Esophagus squamous epithelium (tissue), 5 donors: Measurements from ENCODE around the gene AADACL2. TPM values are rescaled to one million over a fixed set of nuclear protein-coding genes. Genes with fewer than 3 reads are reported as not detected.

Experiments used
- DNase-seq: peaks from one replicate; lab custom pipeline; 2025; lab: John Stamatoyannopoulos, UW
- H3K27ac ChIP-seq, 4 donors: fragments of 200-600 bp; sonication (generic); one replicate each; pipeline ENCODE4 v1.5.1; 2016 to 2019; ENCODE audit warnings: mild to moderate bottlenecking in 1 of 4
- H3K27me3 ChIP-seq, 4 donors: fragments of 200-600 bp; sonication (generic); 1 replicate in 3 of 4; 2 replicates in 1 of 4; pipeline versions ENCODE4 v1.5.1 to v1.6.0; 2017 to 2021; ENCODE audit warnings: antibody characterized with exemption in 1 of 4
- H3K36me3 ChIP-seq, 3 donors: fragments of 200-600 bp; sonication (generic); one replicate each; pipeline ENCODE4 v1.5.1; 2016 to 2019
- H3K4me1 ChIP-seq, 3 donors: fragments of 200-600 bp; sonication (generic); one replicate each; pipeline ENCODE4 v1.5.1; 2017 to 2019
- H3K4me3 ChIP-seq, 4 donors: fragments of 200-600 bp; sonication (generic); 1 replicate in 3 of 4; 2 replicates in 1 of 4; pipeline ENCODE4 v1.5.1; 2016 to 2019; ENCODE audit warnings: mild to moderate bottlenecking in 2 of 4, moderate library complexity in 1 of 4
- H3K9me3 ChIP-seq, 3 donors: fragments of 200-600 bp; sonication (generic); one replicate each; pipeline ENCODE4 v1.5.1; 2016 to 2019
- CTCF ChIP-seq, 6 experiments: fragments of 450-650 bp in 4 of 6; fragments of 200-600 bp in 2 of 6; sonication (generic) in 2 of 6; IDR thresholded peaks; one replicate each; pipeline ENCODE4 v1.5.1; 2016 to 2019; ENCODE audit warnings: antibody characterized with exemption in 6 of 6, mild to moderate bottlenecking in 4 of 6, moderate library complexity in 4 of 6
- POLR2A ChIP-seq, 4 donors: fragments of 450-650 bp; IDR thresholded peaks; one replicate each; pipeline ENCODE4 v1.6.1; 2017; ENCODE audit warnings: antibody characterized with exemption in 4 of 4, mild to moderate bottlenecking in 4 of 4, moderate library complexity in 3 of 4
- WGBS, 2 donors: methylation state at CpG; one replicate each; pipeline ENCODE4 v1.1.5; 2018; 5-methylcytosine and 5-hydroxymethylcytosine counted together
- intact Hi-C: fragments of 100-400 bp; cut with DNase I; formaldehyde crosslinking; loops from one replicate; pipeline ENCODE4 v1.15.0; 2022
- total RNA-seq, 4 donors: library from RNA; depleted of rRNA; stranded (reverse); fragments of >200 nt; gene quantifications; one replicate each; pipeline ENCODE4 v1.1.0, GENCODE V29; 2016
- donor health status: DM: yes; HTN: yes; CAD: no.

Gene AADACL2
- total RNA-seq, 4 donors from 2014 or later: 0.18 to 0.47 (median 0.19) TPM; not detected in 1

GRCh38 chr3:151795276-151795675 lies 61.5 kb downstream of the AADACL2 start:
- Histone ChIP-seq H3K4me3 (no peak overlapping the region), H3K27me3 (no peaks in the 10 kb centered on the region), H3K9me3 (no peaks in the 10 kb centered on the region), H3K4me1 (peaks cover 0 to 30% (median 4%) of the 10 kb centered on the region in 3 donors), H3K36me3 (no peaks in the 10 kb centered on the region), H3K27ac (peak overlapping the region in 1 of 4 donors; percentile 13)
- DNase-seq: no peak
- intact Hi-C loops: no loop called here
- no peak for TF ChIP-seq CTCF (IDR thresholded peaks at IDR 0.05)
- TF ChIP-seq POLR2A (IDR thresholded peaks at IDR 0.05): no peak
- WGBS, 2 donors: 40 to 50% methylated on average over 4 of the region's 4 CpGs

GRCh38 chr3:151796105-151796680 lies 62.5 kb downstream of the AADACL2 start:
- H3K27me3 ChIP-seq: no peaks in the 10 kb centered on the region
- TF ChIP-seq CTCF (IDR thresholded peaks at IDR 0.05): no peak
- no peak for TF ChIP-seq POLR2A (IDR thresholded peaks at IDR 0.05)
- H3K4me1 ChIP-seq: peaks cover 0 to 35% (median 4%) of the 10 kb centered on the region in 3 donors
- H3K9me3 ChIP-seq: no peaks in the 10 kb centered on the region
- H3K36me3 ChIP-seq: no peaks in the 10 kb centered on the region
- DNase-seq: no peak
- whole genome bisulfite sequencing, 2 donors: 54 to 83% methylated on average over 1 of the region's 1 CpG
- H3K27ac ChIP-seq: no peak overlapping the region
- no peak overlapping the region for H3K4me3 ChIP-seq
- intact Hi-C loops: no loop called here

- WGBS, 2 donors: 53 to 65% methylated on average over 2 of the region's 2 CpGs
- intact Hi-C loops: no loop called here
- no peak for DNase-seq
- Histone ChIP-seq H3K27ac (no peak overlapping the region), H3K9me3 (no peaks in the 10 kb centered on the region), H3K4me1 (peaks cover 0 to 26% (median 4%) of the 10 kb centered on the region in 3 donors), H3K4me3 (no peak overlapping the region), H3K36me3 (no peaks in the 10 kb centered on the region), H3K27me3 (no peaks in the 10 kb centered on the region)
- no peak for TF ChIP-seq CTCF (IDR thresholded peaks at IDR 0.05)
- TF ChIP-seq POLR2A (IDR thresholded peaks at IDR 0.05): no peak
These were observed 64.7 kb downstream of the AADACL2 start for GRCh38 chr3:151798466-151798865.

- H3K27ac ChIP-seq: no peak overlapping the region
- no peaks in the 10 kb centered on the region for H3K9me3 ChIP-seq
- H3K36me3 ChIP-seq: no peaks in the 10 kb centered on the region
- 64 to 77% methylated on average over 2 of the region's 2 CpGs for WGBS, 2 donors
- H3K27me3 ChIP-seq: no peaks in the 10 kb centered on the region
- intact Hi-C loops: no loop called here
- peaks cover 0 to 27% (median 0%) of the 10 kb centered on the region in 3 donors for H3K4me1 ChIP-seq
- no peak overlapping the region for H3K4me3 ChIP-seq
- no peak for DNase-seq
- no peak for TF ChIP-seq POLR2A (IDR thresholded peaks at IDR 0.05)
These were observed 66.7 kb downstream of the AADACL2 start for GRCh38 chr3:151800431-151800830.

- DNase-seq: no peak
- TF ChIP-seq CTCF (IDR thresholded peaks at IDR 0.05) (no peak), POLR2A (IDR thresholded peaks at IDR 0.05) (no peak)
- Histone ChIP-seq H3K4me1 (peaks cover 0 to 47% (median 2%) of the 10 kb centered on the region in 3 donors), H3K4me3 (no peak overlapping the region), H3K36me3 (no peaks in the 10 kb centered on the region), H3K27ac (no peak overlapping the region), H3K27me3 (no peaks in the 10 kb centered on the region), H3K9me3 (peaks cover 0 to 7% (median 0%) of the 10 kb centered on the region in 3 donors)
- 18 to 33% methylated on average over 1 of the region's 1 CpG for WGBS, 2 donors
- intact Hi-C loops: no loop called here
These were observed 70.5 kb downstream of the AADACL2 start for GRCh38 chr3:151804267-151804666.
